Subcutaneous adipose tissue (tissue), 4 donors: Measurements from ENCODE around the gene FARP1. TPM values are rescaled to one million over a fixed set of nuclear protein-coding genes. Genes with fewer than 3 reads are reported as not detected.

Experiments
- total RNA-seq, 4 donors: library from RNA; depleted of rRNA; stranded (reverse); fragments of >200 nt; gene quantifications; one replicate each; pipeline ENCODE4 v1.1.0, GENCODE V29; 2016
- TF ChIP-seq, protein P1 (sequence below): fragments of 450-650 bp; IDR thresholded peaks from one replicate; pipeline ENCODE4 v1.5.1; 2016; ENCODE audit warnings: low read depth, mild to moderate bottlenecking, control low read depth, antibody characterized with exemption, moderate library complexity

Gene FARP1
- total RNA-seq, 4 donors from 2014 or later: 24.9 to 39.9 (median 28.8) TPM

- TF ChIP-seq, protein P1, sequence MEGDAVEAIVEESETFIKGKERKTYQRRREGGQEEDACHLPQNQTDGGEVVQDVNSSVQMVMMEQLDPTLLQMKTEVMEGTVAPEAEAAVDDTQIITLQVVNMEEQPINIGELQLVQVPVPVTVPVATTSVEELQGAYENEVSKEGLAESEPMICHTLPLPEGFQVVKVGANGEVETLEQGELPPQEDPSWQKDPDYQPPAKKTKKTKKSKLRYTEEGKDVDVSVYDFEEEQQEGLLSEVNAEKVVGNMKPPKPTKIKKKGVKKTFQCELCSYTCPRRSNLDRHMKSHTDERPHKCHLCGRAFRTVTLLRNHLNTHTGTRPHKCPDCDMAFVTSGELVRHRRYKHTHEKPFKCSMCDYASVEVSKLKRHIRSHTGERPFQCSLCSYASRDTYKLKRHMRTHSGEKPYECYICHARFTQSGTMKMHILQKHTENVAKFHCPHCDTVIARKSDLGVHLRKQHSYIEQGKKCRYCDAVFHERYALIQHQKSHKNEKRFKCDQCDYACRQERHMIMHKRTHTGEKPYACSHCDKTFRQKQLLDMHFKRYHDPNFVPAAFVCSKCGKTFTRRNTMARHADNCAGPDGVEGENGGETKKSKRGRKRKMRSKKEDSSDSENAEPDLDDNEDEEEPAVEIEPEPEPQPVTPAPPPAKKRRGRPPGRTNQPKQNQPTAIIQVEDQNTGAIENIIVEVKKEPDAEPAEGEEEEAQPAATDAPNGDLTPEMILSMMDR: no peak
Observed at GRCh38 chr13:98363326-98363725, 220.4 kb downstream of the FARP1 start.

- TF ChIP-seq, protein P1: no peak
Observed at GRCh38 chr13:98364179-98364578, 221.3 kb downstream of the FARP1 start.

DNA sequence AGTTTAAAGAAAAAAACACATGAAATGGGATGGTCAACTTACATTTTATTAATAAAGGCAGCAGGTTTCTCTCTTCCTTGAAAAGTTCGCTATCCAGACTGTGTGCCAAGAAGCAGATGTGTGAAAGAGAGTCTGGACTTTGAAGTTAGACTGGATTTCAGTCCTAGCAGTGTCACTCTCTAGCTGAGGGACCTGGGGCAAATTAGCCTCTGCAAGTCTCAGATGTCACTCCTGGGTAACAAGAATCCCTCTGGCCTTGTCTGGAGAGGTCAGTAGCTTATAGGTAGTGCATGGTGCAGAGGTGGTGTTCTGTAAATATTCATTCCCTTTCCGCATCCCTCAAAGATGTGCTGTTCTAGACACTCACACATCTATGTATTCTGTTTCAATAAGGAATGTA, 221.8 kb downstream of the FARP1 start:
- TF ChIP-seq, protein P1: no peak

DNA sequence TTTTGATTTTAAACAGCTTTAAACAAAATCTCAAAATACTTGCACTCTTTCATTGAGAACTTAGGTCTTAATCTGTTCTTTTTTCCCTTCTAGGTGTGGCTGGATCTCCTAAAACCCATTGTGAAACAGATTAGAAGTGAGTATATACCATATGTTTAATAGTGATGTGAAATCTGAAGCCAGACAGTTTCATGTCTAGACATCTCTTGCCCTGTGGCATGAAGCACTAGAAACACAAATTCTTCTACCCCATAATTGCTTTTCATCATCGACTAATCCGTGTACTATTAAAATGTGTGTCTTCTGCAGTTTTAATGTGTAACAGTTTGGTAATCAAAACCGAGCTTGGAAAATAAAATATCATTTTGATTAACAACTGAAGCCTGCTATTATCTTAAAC, 222.4 kb downstream of the FARP1 start:
- TF ChIP-seq, protein P1: no peak

- TF ChIP-seq, protein P1: no peak
Observed at GRCh38 chr13:98366010-98366409, 223.1 kb downstream of the FARP1 start.

DNA sequence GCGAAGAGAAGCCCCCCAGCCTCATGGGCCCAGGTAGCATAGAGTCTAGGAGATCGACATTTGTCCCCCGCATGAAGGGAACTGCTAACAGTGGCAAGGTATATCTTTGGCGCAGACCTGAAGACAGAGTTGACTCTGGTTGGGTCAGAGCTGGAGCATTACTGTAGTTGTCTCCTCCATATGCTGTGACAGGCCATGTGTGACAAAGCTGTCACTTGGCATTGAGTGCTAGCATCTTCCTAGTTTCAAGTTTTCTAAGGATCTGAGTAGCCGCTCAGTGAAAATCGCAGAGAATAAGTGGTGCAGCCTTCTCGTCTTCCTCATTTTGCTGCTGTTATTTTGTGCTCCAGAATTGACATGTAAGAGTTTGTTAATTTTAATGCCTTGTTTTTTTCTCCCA, 223.5 kb downstream of the FARP1 start:
- TF ChIP-seq, protein P1: no peak

DNA sequence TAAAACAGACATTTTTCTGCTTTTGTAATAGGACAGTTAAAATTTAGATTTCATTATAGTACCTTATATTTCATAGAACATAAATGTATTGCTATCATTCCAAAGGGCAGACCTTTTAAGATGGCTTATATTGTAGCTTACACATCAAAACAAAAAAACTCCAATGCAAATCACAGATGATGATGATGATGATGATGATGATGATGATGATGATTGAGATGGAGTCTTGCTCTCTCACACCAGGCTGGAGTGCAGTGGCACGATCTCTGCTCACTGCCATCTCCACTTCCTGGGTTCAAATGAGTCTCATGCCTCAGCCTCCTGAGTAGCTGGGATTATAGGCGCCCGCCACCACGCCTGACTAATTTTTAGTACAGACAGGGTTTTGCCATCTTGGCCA, 224.1 kb downstream of the FARP1 start:
- TF ChIP-seq, protein P1: no peak

DNA sequence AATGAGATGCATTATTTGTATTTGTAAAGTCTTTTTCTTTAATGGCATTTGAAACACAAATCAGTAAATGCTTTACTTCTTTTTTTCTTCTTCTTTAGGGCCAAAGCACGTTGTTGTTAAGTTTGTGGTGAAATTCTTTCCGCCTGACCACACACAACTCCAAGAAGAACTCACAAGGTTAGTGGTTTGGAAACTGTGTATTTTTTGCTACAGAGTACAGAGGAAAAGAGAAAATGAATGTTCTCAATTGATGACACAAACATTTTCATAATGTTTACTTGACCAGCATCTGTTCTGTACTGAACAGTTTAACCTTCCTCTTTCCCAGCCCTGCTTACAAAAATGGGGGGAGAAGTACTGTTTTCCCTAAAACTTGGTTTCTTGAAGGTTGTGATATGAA, 225.1 kb downstream of the FARP1 start:
- TF ChIP-seq, protein P1: no peak
